Kidney (tissue), 14 donors: ENCODE data around the gene LDLRAD4. TPM values are rescaled to one million over a fixed set of nuclear protein-coding genes. Genes with fewer than 3 reads are reported as not detected.

Experiments used
- DNase-seq, 5 donors: peaks; one replicate each; pipeline ENCODE4 v3.0.0-alpha.2; 2013 to 2020
- FAIRE-seq: peaks from 2 replicates; lab custom pipeline; 2012; peaks lifted over from hg19 to GRCh38; lab: Jason Lieb, UNC
- H3K27ac ChIP-seq, 2 donors: one replicate each; pipeline ENCODE4 v1.7.0; 2013; ENCODE audit warnings: low read depth in 2 of 2, low read length in 2 of 2, inconsistent platforms in 1 of 2
- H3K27me3 ChIP-seq: one replicate; pipeline ENCODE4 v1.7.1; 2013; ENCODE audit warnings: low read length, inconsistent platforms; ENCODE audit not compliant: control insufficient read depth, insufficient read depth
- H3K36me3 ChIP-seq, 3 donors: one replicate each; pipeline versions ENCODE4 v1.7.0 to v1.7.1; 2013; ENCODE audit warnings: low read length in 3 of 3, control low read depth in 1 of 3, inconsistent platforms in 1 of 3; ENCODE audit not compliant: insufficient read depth in 3 of 3, control insufficient read depth in 2 of 3
- H3K4me1 ChIP-seq, 3 donors: one replicate each; pipeline versions ENCODE4 v1.7.0 to v1.7.1; 2013; ENCODE audit warnings: low read length in 3 of 3, inconsistent platforms in 1 of 3, low read depth in 1 of 3; ENCODE audit not compliant: control insufficient read depth in 2 of 3, insufficient read depth in 2 of 3
- H3K4me3 ChIP-seq, 3 donors: one replicate each; pipeline versions ENCODE4 v1.7.0 to v1.8.1; 2013; ENCODE audit warnings: low read length in 3 of 3, control low read depth in 1 of 3, inconsistent platforms in 1 of 3
- H3K9ac ChIP-seq, 3 donors: one replicate each; pipeline versions ENCODE4 v1.7.0 to v1.7.1; 2013; ENCODE audit warnings: low read length in 3 of 3, control low read depth in 1 of 3, inconsistent platforms in 1 of 3
- H3K9me3 ChIP-seq, 3 donors: one replicate each; pipeline versions ENCODE4 v1.7.0 to v1.7.1; 2013; ENCODE audit warnings: low read length in 3 of 3, control low read depth in 1 of 3, inconsistent platforms in 1 of 3; ENCODE audit not compliant: control insufficient read depth in 2 of 3, insufficient read depth in 1 of 3
- intact Hi-C: fragments of 100-400 bp; cut with DNase I; formaldehyde crosslinking; loops from one replicate; pipeline ENCODE4 v1.11.1; 2022
- polyA plus RNA-seq: library from polyadenylated mRNA; stranded (reverse); fragments of 350-450 nt; fragmentation: Illumina TruSeq; extraction: RNeasy Lipid Tissue Mini Kit (QIAGEN cat#74804); gene quantifications from one replicate; pipeline ENCODE4 v1.2.3, GENCODE V29; 2014; ENCODE audit warnings: low read depth, low replicate concordance; ENCODE audit not compliant: insufficient read depth
- total RNA-seq: library from RNA; stranded (reverse); fragmentation: NEBNext Ultra II Directional; extraction: Animal tissue kit (Norgen Biotek cat#: 25700); gene quantifications from one replicate; pipeline ENCODE4 v1.2.1, GENCODE V29; 2021
- TF ChIP-seq, protein P1 (sequence below): IDR thresholded peaks from 3 replicates; pipeline ENCODE4 v1.5.1; 2012; ENCODE audit warnings: mild to moderate bottlenecking, moderate library complexity, borderline replicate concordance; ENCODE audit not compliant: insufficient read depth; ENCODE audit errors: extremely low read depth
- donor health status: control.
- donor health status: control.
- donor health status: control.
- donor health status: control.
- donor health status: control.
- donor health status: DM: yes; HTN: yes; CAD: no.
- donor health status: Normal renal cell carcinoma (clear cell type).

LDLRAD4 gene
- total and polyA plus RNA-seq, 2 donors from 2014 or later: 2.3 to 42.3 TPM

DNA sequence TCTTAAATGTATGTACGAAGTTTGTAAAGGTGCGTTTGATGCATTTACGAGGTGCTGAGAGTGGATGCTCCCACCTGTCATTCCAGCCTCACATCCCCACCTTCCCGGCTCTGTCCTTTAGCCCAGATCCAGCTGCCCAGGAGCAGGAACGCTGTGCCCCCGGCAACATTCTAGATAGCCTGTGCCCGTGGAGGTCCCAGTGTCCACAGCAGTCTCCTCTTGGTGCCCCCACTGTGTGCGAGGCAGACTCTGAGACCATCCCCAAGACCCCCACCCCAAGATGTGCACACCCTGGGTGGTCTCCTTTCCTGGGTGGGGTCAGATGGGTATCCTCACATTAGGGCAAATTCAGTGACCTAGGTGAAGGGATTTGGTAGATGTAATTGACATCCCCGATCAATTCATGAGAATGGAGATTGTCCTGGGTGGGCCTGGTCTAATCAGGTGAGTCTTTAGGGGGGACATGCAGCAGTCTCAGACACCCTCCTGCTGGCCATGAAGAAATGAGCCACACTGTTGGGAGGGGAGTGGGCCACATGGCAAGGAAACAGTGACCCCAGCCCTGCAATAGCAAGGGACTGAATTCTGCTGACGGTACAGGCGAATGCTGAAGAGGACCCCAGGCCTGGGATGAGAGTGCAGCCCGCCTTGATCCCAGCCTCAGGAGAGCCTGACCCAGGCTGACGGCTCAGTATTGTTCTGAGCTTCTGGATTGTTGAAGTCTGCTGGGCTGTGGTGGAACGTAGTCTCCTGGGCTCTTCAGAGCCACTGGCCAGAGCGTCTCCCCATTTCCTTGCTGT is 304.5 kb downstream of the LDLRAD4 start:
- H3K9ac ChIP-seq: no peak overlapping the region
- no peak overlapping the region for H3K4me3 ChIP-seq
- no peaks in the 10 kb centered on the region for H3K4me1 ChIP-seq
- no peak for DNase-seq
- H3K27me3 ChIP-seq: no peaks in the 10 kb centered on the region
- H3K9me3 ChIP-seq: peaks cover 0 to 2% (median 0%) of the 10 kb centered on the region in 3 donors
- intact Hi-C loops: no loop called here
- no peak for FAIRE-seq
- TF ChIP-seq, protein P1, sequence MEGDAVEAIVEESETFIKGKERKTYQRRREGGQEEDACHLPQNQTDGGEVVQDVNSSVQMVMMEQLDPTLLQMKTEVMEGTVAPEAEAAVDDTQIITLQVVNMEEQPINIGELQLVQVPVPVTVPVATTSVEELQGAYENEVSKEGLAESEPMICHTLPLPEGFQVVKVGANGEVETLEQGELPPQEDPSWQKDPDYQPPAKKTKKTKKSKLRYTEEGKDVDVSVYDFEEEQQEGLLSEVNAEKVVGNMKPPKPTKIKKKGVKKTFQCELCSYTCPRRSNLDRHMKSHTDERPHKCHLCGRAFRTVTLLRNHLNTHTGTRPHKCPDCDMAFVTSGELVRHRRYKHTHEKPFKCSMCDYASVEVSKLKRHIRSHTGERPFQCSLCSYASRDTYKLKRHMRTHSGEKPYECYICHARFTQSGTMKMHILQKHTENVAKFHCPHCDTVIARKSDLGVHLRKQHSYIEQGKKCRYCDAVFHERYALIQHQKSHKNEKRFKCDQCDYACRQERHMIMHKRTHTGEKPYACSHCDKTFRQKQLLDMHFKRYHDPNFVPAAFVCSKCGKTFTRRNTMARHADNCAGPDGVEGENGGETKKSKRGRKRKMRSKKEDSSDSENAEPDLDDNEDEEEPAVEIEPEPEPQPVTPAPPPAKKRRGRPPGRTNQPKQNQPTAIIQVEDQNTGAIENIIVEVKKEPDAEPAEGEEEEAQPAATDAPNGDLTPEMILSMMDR: no peak
- H3K36me3 ChIP-seq: no peaks in the 10 kb centered on the region
- H3K27ac ChIP-seq: no peak overlapping the region

DNA sequence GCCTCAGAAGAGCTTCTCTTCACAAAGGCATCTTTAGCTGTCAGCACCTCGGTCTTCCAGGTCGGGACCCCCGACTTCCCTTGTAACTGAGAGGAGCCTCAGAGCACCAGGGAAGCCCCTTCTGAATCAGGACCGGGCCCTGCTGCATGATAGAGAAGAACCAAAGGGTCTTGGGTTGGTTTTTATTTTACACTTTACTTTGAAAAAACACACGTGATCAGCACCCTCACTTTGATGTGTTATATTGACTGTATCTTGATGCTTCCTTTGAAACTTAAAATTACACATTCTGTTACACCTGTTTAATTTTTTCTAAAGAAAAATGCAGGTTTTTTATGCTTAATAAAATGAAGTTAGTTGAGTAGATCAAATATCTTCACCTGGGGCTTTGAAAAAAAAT is 305.5 kb downstream of the LDLRAD4 start:
- Histone ChIP-seq H3K4me3 (no peak overlapping the region), H3K27ac (no peak overlapping the region), H3K4me1 (no peaks in the 10 kb centered on the region), H3K36me3 (no peaks in the 10 kb centered on the region), H3K27me3 (no peaks in the 10 kb centered on the region), H3K9me3 (no peaks in the 10 kb centered on the region), H3K9ac (no peak overlapping the region)
- TF ChIP-seq, protein P1: no peak
- intact Hi-C loops: no loop called here
- FAIRE-seq (no peak), DNase-seq (peak in 1 of 5 donors; percentile 10)

DNA sequence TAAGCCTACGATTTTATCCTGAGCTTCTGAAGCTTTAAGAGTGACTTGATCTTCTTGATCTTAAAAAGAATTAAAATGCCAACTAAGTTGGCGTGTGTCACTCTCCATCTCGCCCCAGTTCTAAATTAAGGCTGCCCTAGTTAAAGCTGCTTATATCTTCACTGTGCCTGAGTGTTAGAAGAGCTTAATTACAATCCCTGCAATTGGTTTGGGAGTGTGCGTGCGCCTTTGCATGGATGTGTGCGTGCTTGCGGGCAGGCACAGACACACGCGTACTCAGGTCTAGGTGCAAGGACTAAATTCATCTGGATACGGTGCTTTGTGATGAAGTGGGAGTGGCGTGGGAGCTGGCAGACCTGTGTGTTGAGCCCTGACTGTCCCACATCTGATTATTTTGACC is 306.3 kb downstream of the LDLRAD4 start:
- no peaks in the 10 kb centered on the region for H3K4me1 ChIP-seq
- H3K9ac ChIP-seq: no peak overlapping the region
- intact Hi-C loops: no loop called here
- DNase-seq (no peak), FAIRE-seq (no peak)
- no peaks in the 10 kb centered on the region for H3K9me3 ChIP-seq
- no peak overlapping the region for H3K4me3 ChIP-seq
- H3K36me3 ChIP-seq: no peaks in the 10 kb centered on the region
- TF ChIP-seq, protein P1: no peak
- H3K27me3 ChIP-seq: no peaks in the 10 kb centered on the region
- no peak overlapping the region for H3K27ac ChIP-seq
